ENCODE measurements around the gene OPTC. TPM values are rescaled to one million over a fixed set of nuclear protein-coding genes. Genes with fewer than 3 reads are reported as not detected.
A peak's percentile ranks its signal among the peaks of the same experiment; 100 is the strongest.

OPTC gene
- total RNA-seq, 2 donors from 2014 or later, result not detected

GRCh38 chr1:203534012-203534411, 40.1 kb downstream of the OPTC start:
- no peaks in the 10 kb centered on the region for H3K9me3 ChIP-seq
- peaks cover 28% of the 10 kb centered on the region for H3K4me1 ChIP-seq
- intact Hi-C loops (cut with DNase I), result no loop called here
- DNase-seq (no peak), ATAC-seq (no peak)
- H3K36me3 ChIP-seq (replicated peaks in 1 of 2; ENCODE audit: insufficient read depth in 1 of 2, low read depth in 2 of 2), result no peaks in the 10 kb centered on the region
- no peaks in the 10 kb centered on the region for H3K27me3 ChIP-seq
- TF ChIP-seq CTCF (IDR thresholded peaks at IDR 0.05) (no peak), POLR2A (IDR thresholded peaks at IDR 0.05) (no peak)
- no peak overlapping the region for H3K27ac ChIP-seq
- H3K4me3 ChIP-seq, result no peak overlapping the region

- Histone ChIP-seq H3K9me3 (no peaks in the 10 kb centered on the region), H3K27ac (no peak overlapping the region), H3K27me3 (no peaks in the 10 kb centered on the region), H3K36me3 (replicated peaks in 1 of 2; ENCODE audit: insufficient read depth in 1 of 2, low read depth in 2 of 2) (no peaks in the 10 kb centered on the region), H3K4me3 (no peak overlapping the region), H3K4me1 (peaks cover 28% of the 10 kb centered on the region)
- intact Hi-C loops (cut with DNase I), result no loop called here
- no peak for TF ChIP-seq POLR2A (IDR thresholded peaks at IDR 0.05)
- TF ChIP-seq CTCF (IDR thresholded peaks at IDR 0.05), result no peak
- DNase-seq, result peak; percentile 45 to 75 (median 60)
- ATAC-seq, result no peak
- 83 to 86% methylated on average over 3 of the region's 3 CpGs for WGBS, 2 donors
Measured at GRCh38 chr1:203534526-203534925, 40.6 kb downstream of the OPTC start.

- Histone ChIP-seq H3K27ac (peak overlapping the region in 1 of 4 donors; percentile 8), H3K36me3 (replicated peaks in 1 of 2; ENCODE audit: insufficient read depth in 1 of 2, low read depth in 2 of 2) (no peaks in the 10 kb centered on the region), H3K4me3 (no peak overlapping the region), H3K9me3 (no peaks in the 10 kb centered on the region), H3K27me3 (no peaks in the 10 kb centered on the region), H3K4me1 (peaks cover 28% of the 10 kb centered on the region)
- WGBS, 2 donors, result 75 to 80% methylated on average over 2 of the region's 2 CpGs
- no peak for ATAC-seq
- intact Hi-C loops (cut with DNase I), result no loop called here
- no peak for DNase-seq
- no peak for TF ChIP-seq CTCF (IDR thresholded peaks at IDR 0.05)
- TF ChIP-seq POLR2A (IDR thresholded peaks at IDR 0.05), result no peak
Measured at GRCh38 chr1:203536575-203536974, 42.6 kb downstream of the OPTC start.

- 56 to 62% methylated on average over 3 of the region's 3 CpGs for WGBS, 2 donors
- DNase-seq, result peak; percentile 30 to 72 (median 54)
- Histone ChIP-seq H3K9me3 (no peaks in the 10 kb centered on the region), H3K27ac (peak overlapping the region in 3 of 4 donors; percentile 23 to 54 (median 44)), H3K4me1 (peaks cover 28% of the 10 kb centered on the region), H3K27me3 (no peaks in the 10 kb centered on the region), H3K36me3 (replicated peaks in 1 of 2; ENCODE audit: insufficient read depth in 1 of 2, low read depth in 2 of 2) (no peaks in the 10 kb centered on the region), H3K4me3 (no peak overlapping the region)
- peak; percentile 62 for ATAC-seq
- no peak for TF ChIP-seq CTCF (IDR thresholded peaks at IDR 0.05)
- no peak for TF ChIP-seq POLR2A (IDR thresholded peaks at IDR 0.05)
- intact Hi-C loops (cut with DNase I), result no loop called here
Measured at GRCh38 chr1:203536980-203537455, 43.1 kb downstream of the OPTC start.

- 17 to 26% methylated on average over 5 of the region's 5 CpGs for WGBS, 2 donors
Measured at GRCh38 chr1:203537806-203538464, 44.0 kb downstream of the OPTC start.

More at GRCh38 chr1:203537806-203538464, 44.0 kb downstream of the OPTC start:
- H3K9me3 ChIP-seq, result no peaks in the 10 kb centered on the region
- intact Hi-C loops (cut with DNase I), result no loop called here
- H3K27ac ChIP-seq, result peak overlapping the region in 2 of 4 donors; percentile 44 to 54
- H3K36me3 ChIP-seq (replicated peaks in 1 of 2; ENCODE audit: insufficient read depth in 1 of 2, low read depth in 2 of 2), result no peaks in the 10 kb centered on the region
- DNase-seq (peak; percentile 71 to 90 (median 82)), ATAC-seq (peak; percentile 90)
- TF ChIP-seq CTCF (IDR thresholded peaks at IDR 0.05) (no peak), POLR2A (IDR thresholded peaks at IDR 0.05) (peak in 1 of 3 donors; percentile 44)
- no peaks in the 10 kb centered on the region for H3K27me3 ChIP-seq
- peaks cover 28% of the 10 kb centered on the region for H3K4me1 ChIP-seq
- no peak overlapping the region for H3K4me3 ChIP-seq
